Prostate gland (tissue), 2 donors: ENCODE data around the gene CTNND1.

Experiments used
- POLR2A ChIP-seq: fragments of 450-650 bp; IDR thresholded peaks from one replicate; pipeline ENCODE4 v1.6.1; 2016; ENCODE audit warnings: antibody characterized with exemption, mild to moderate bottlenecking
- TF ChIP-seq, protein P1 (sequence below), 4 experiments: fragments of 200-600 bp in 2 of 4; fragments of 450-650 bp in 2 of 4; sonication (generic) in 2 of 4; IDR thresholded peaks; 1 replicate in 3 of 4; 2 replicates in 1 of 4; pipeline ENCODE4 v1.5.1; 2016 to 2019; ENCODE audit warnings: antibody characterized with exemption in 4 of 4, mild to moderate bottlenecking in 2 of 4, moderate library complexity in 2 of 4

DNA sequence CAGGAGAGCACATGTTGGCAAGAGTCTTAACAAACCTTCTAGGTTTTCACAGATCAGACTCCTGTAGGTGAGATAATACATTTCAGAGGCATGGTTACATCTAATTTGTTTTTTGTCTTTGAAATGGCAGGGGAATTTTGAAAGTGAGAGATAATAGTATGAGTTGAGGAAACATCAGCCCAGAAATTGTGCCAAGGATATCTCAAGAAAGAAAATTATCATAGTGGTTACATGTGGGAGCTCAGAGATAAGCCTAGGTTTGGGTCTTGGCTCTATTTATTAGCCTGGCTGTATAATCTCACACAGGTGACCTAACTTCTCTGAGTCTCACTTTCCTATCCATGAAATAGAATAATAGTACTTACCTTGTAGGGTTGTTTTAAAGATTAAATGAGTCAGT lies 10.4 kb upstream of the CTNND1 start:
- no peak for TF ChIP-seq POLR2A
- TF ChIP-seq, protein P1, sequence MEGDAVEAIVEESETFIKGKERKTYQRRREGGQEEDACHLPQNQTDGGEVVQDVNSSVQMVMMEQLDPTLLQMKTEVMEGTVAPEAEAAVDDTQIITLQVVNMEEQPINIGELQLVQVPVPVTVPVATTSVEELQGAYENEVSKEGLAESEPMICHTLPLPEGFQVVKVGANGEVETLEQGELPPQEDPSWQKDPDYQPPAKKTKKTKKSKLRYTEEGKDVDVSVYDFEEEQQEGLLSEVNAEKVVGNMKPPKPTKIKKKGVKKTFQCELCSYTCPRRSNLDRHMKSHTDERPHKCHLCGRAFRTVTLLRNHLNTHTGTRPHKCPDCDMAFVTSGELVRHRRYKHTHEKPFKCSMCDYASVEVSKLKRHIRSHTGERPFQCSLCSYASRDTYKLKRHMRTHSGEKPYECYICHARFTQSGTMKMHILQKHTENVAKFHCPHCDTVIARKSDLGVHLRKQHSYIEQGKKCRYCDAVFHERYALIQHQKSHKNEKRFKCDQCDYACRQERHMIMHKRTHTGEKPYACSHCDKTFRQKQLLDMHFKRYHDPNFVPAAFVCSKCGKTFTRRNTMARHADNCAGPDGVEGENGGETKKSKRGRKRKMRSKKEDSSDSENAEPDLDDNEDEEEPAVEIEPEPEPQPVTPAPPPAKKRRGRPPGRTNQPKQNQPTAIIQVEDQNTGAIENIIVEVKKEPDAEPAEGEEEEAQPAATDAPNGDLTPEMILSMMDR (IDR thresholded peaks at IDR 0.05) = no peak
